OCI-LY3 (cell line): ENCODE data around the gene ZMYND19.

Experiments used
- EZH2phosphoT487 ChIP-seq: fragments of 200-600 bp; shearing (Covaris generic); IDR thresholded peaks from 2 replicates; pipeline ENCODE4 v1.6.1; 2018; ENCODE audit warnings: antibody characterized with exemption, mixed run types, low read depth
- TF ChIP-seq, protein P1 (sequence below): fragments of 200-600, 300-600 bp; sonication (generic); IDR thresholded peaks from 2 replicates; pipeline ENCODE4 v1.5.1; 2014; ENCODE audit warnings: antibody characterized with exemption, low read length, low read depth

DNA sequence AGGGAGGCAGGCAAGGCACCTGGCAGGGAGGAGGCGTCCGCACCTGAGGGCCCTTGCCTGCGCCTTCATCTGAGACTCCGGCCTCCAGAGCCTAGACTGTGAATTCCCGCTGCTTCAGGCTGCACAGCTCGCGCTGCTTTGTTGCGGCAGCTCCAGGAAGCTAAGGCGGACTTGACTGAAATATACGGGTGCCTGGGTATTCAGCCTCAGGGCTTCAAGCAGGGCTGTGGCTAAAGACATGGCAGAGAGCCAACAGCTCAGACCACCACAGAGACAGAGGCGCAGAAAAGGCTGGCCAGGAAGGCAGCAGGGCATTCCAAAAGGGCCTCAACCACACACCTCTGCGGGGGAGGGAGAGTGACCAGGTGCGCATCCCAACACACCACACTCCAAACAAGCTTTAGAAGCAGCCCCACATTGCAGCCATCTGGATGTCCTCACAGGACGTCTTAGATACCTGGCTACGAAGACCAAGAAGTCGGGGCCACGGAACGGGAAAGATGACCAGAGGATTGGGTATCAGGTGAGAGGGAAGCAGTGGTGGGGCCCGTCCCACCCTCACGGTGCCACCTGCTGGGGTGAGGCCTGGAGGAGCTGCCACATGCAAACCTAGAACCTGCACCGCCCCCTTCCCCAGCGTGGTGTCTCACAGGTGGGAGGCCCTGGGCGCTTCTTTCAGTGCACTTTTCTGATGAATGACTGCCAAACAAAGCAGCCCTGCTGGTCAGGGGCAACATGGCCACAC, 9.9 kb downstream of the ZMYND19 start:
- TF ChIP-seq, protein P1, sequence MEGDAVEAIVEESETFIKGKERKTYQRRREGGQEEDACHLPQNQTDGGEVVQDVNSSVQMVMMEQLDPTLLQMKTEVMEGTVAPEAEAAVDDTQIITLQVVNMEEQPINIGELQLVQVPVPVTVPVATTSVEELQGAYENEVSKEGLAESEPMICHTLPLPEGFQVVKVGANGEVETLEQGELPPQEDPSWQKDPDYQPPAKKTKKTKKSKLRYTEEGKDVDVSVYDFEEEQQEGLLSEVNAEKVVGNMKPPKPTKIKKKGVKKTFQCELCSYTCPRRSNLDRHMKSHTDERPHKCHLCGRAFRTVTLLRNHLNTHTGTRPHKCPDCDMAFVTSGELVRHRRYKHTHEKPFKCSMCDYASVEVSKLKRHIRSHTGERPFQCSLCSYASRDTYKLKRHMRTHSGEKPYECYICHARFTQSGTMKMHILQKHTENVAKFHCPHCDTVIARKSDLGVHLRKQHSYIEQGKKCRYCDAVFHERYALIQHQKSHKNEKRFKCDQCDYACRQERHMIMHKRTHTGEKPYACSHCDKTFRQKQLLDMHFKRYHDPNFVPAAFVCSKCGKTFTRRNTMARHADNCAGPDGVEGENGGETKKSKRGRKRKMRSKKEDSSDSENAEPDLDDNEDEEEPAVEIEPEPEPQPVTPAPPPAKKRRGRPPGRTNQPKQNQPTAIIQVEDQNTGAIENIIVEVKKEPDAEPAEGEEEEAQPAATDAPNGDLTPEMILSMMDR, result no peak
- TF ChIP-seq EZH2phosphoT487, result no peak
